Epidermal melanocyte (primary cell): Measurements from ENCODE around the gene PTPRG.

Source experiments
- DNase-seq: peaks from one replicate; pipeline ENCODE4 v3.0.0; 2011; ENCODE audit warnings: low spot score; ENCODE audit not compliant: insufficient read length

Gene PTPRG

GRCh38 chr3:62249855-62250543 is 688.6 kb downstream of the PTPRG start:
- no peak for DNase-seq

- DNase-seq = no peak
Observed at GRCh38 chr3:62252438-62253157, 691.2 kb downstream of the PTPRG start.

- no peak for DNase-seq
Observed at GRCh38 chr3:62253971-62254370, 692.6 kb downstream of the PTPRG start.

GRCh38 chr3:62255758-62256157 is 694.4 kb downstream of the PTPRG start:
- no peak for DNase-seq

- DNase-seq = no peak
Observed at GRCh38 chr3:62259924-62260323, 698.6 kb downstream of the PTPRG start.

- no peak for DNase-seq
Observed at GRCh38 chr3:62260655-62261054, 699.3 kb downstream of the PTPRG start.

- no peak for DNase-seq
Observed at GRCh38 chr3:62261121-62261520, 699.8 kb downstream of the PTPRG start.

- no peak for DNase-seq
Observed at GRCh38 chr3:62261736-62262135, 700.4 kb downstream of the PTPRG start.

- no peak for DNase-seq
Observed at GRCh38 chr3:62265528-62265927, 704.2 kb downstream of the PTPRG start.

GRCh38 chr3:62266668-62267283 is 705.4 kb downstream of the PTPRG start:
- DNase-seq = no peak

GRCh38 chr3:62276658-62277180 is 715.3 kb downstream of the PTPRG start:
- no peak for DNase-seq

- DNase-seq = no peak
Observed at GRCh38 chr3:62277450-62277849, 716.1 kb downstream of the PTPRG start.

GRCh38 chr3:62277986-62278385 is 716.6 kb downstream of the PTPRG start:
- DNase-seq = no peak

GRCh38 chr3:62281726-62282125 is 720.4 kb downstream of the PTPRG start:
- DNase-seq = no peak

GRCh38 chr3:62284442-62284841 is 723.1 kb downstream of the PTPRG start:
- no peak for DNase-seq

- no peak for DNase-seq
Observed at GRCh38 chr3:62287392-62287927, 726.1 kb downstream of the PTPRG start.

GRCh38 chr3:62289922-62290321 is 728.6 kb downstream of the PTPRG start:
- no peak for DNase-seq

GRCh38 chr3:62293051-62293780 is 731.8 kb downstream of the PTPRG start:
- DNase-seq = no peak

- DNase-seq = no peak
Observed at GRCh38 chr3:62295571-62295970, 734.2 kb downstream of the PTPRG start.

- no peak for DNase-seq
Observed at GRCh38 chr3:62300617-62301016, 739.2 kb downstream of the PTPRG start.

GRCh38 chr3:62312201-62312600 is 750.8 kb downstream of the PTPRG start:
- DNase-seq = no peak
